ENCODE measurements around the gene EPG5.
"Not testable (repeated sequence)": the region's sequence is repeated elsewhere in the genome, so short reads cannot be mapped to it uniquely, and the experiment has no call there.

EPG5 gene

GRCh38 chr18:45864081-45864480 lies 103.0 kb downstream of the EPG5 start:
- FAIRE-seq: no peak

GRCh38 chr18:45863469-45863868 lies 103.7 kb downstream of the EPG5 start:
- FAIRE-seq: no peak

GRCh38 chr18:45861926-45862325 lies 105.2 kb downstream of the EPG5 start:
- FAIRE-seq: no peak

GRCh38 chr18:45860971-45861370 lies 106.2 kb downstream of the EPG5 start:
- no peak for FAIRE-seq

GRCh38 chr18:45860492-45860891 lies 106.6 kb downstream of the EPG5 start:
- FAIRE-seq: no peak

- FAIRE-seq: no peak
Observed at GRCh38 chr18:45859334-45859733, 107.8 kb downstream of the EPG5 start.

- no peak for FAIRE-seq
Observed at GRCh38 chr18:45856531-45856930, 110.6 kb downstream of the EPG5 start.

GRCh38 chr18:45854036-45854586 lies 113.0 kb downstream of the EPG5 start:
- FAIRE-seq: no peak

GRCh38 chr18:45852631-45853030 lies 114.5 kb downstream of the EPG5 start:
- FAIRE-seq: no peak

GRCh38 chr18:45851161-45851925 lies 115.8 kb downstream of the EPG5 start:
- FAIRE-seq: no peak

GRCh38 chr18:45850021-45850420 lies 117.1 kb downstream of the EPG5 start:
- FAIRE-seq: no peak

- FAIRE-seq: no peak
Observed at GRCh38 chr18:45849529-45849928, 117.6 kb downstream of the EPG5 start.

- FAIRE-seq: not testable (repeated sequence)
Observed at GRCh38 chr18:45848643-45849042, 118.5 kb downstream of the EPG5 start.

- no peak for FAIRE-seq
Observed at GRCh38 chr18:45847119-45847518, 120.0 kb downstream of the EPG5 start.

- FAIRE-seq: no peak
Observed at GRCh38 chr18:45845410-45845809, 121.7 kb downstream of the EPG5 start.

GRCh38 chr18:45844938-45845337 lies 122.2 kb downstream of the EPG5 start:
- FAIRE-seq: no peak

- FAIRE-seq: no peak
Observed at GRCh38 chr18:45843019-45843418, 124.1 kb downstream of the EPG5 start.

- FAIRE-seq: no peak
Observed at GRCh38 chr18:45841765-45842442, 125.2 kb downstream of the EPG5 start.

- FAIRE-seq: no peak
Observed at GRCh38 chr18:45841060-45841764, 125.9 kb downstream of the EPG5 start.

- FAIRE-seq: no peak
Observed at GRCh38 chr18:45839414-45840395, 127.4 kb downstream of the EPG5 start.

- no peak for FAIRE-seq
Observed at GRCh38 chr18:45838302-45839070, 128.6 kb downstream of the EPG5 start.
